PC-9 (cell line): ENCODE measurements around the gene UCN2.

Experiments
- CTCF ChIP-seq: fragments of 200-600 bp; sonication (generic); conservative IDR thresholded peaks from 2 replicates; pipeline ENCODE4 v1.6.1; 2017; ENCODE audit warnings: mixed run types, antibody characterized with exemption, mild to moderate bottlenecking, moderate library complexity
- EZH2 ChIP-seq: fragments of 200-600 bp; sonication (generic); IDR thresholded peaks from 2 replicates; pipeline ENCODE4 v1.8.0; 2017; ENCODE audit warnings: antibody characterized with exemption, low read depth

- TF ChIP-seq CTCF (no peak), EZH2 (no peak)
Observed at GRCh38 chr3:48569808-48570450, 6.3 kb upstream of the UCN2 start.
